ENCODE measurements around the gene PTPRT. TPM values are rescaled to one million over a fixed set of nuclear protein-coding genes. Genes with fewer than 3 reads are reported as not detected.

PTPRT gene
- total and polyA plus RNA-seq, 2 experiments from 2014 or later: not detected

DNA sequence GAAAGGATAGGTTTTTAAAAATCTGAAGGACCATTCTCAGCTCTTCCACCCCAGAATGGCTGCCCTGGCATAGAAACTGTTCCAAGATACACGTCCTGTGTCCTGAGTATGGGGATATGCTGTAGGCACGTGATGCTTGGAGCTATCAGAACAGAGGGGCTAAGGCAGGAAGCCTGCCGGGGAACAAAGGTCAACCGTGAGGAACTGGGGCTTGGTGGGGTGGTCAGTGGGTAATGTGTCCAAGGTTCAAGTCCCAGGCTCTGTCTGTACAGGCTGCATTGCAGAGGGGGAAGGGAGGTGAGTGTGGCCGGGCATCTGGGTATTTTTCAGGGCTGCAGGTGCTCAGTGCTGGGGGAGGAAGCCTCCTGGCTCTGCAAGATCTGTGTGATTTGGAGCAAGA is 1092.0 kb downstream of the PTPRT start (continued):
- TF ChIP-seq, protein P1, sequence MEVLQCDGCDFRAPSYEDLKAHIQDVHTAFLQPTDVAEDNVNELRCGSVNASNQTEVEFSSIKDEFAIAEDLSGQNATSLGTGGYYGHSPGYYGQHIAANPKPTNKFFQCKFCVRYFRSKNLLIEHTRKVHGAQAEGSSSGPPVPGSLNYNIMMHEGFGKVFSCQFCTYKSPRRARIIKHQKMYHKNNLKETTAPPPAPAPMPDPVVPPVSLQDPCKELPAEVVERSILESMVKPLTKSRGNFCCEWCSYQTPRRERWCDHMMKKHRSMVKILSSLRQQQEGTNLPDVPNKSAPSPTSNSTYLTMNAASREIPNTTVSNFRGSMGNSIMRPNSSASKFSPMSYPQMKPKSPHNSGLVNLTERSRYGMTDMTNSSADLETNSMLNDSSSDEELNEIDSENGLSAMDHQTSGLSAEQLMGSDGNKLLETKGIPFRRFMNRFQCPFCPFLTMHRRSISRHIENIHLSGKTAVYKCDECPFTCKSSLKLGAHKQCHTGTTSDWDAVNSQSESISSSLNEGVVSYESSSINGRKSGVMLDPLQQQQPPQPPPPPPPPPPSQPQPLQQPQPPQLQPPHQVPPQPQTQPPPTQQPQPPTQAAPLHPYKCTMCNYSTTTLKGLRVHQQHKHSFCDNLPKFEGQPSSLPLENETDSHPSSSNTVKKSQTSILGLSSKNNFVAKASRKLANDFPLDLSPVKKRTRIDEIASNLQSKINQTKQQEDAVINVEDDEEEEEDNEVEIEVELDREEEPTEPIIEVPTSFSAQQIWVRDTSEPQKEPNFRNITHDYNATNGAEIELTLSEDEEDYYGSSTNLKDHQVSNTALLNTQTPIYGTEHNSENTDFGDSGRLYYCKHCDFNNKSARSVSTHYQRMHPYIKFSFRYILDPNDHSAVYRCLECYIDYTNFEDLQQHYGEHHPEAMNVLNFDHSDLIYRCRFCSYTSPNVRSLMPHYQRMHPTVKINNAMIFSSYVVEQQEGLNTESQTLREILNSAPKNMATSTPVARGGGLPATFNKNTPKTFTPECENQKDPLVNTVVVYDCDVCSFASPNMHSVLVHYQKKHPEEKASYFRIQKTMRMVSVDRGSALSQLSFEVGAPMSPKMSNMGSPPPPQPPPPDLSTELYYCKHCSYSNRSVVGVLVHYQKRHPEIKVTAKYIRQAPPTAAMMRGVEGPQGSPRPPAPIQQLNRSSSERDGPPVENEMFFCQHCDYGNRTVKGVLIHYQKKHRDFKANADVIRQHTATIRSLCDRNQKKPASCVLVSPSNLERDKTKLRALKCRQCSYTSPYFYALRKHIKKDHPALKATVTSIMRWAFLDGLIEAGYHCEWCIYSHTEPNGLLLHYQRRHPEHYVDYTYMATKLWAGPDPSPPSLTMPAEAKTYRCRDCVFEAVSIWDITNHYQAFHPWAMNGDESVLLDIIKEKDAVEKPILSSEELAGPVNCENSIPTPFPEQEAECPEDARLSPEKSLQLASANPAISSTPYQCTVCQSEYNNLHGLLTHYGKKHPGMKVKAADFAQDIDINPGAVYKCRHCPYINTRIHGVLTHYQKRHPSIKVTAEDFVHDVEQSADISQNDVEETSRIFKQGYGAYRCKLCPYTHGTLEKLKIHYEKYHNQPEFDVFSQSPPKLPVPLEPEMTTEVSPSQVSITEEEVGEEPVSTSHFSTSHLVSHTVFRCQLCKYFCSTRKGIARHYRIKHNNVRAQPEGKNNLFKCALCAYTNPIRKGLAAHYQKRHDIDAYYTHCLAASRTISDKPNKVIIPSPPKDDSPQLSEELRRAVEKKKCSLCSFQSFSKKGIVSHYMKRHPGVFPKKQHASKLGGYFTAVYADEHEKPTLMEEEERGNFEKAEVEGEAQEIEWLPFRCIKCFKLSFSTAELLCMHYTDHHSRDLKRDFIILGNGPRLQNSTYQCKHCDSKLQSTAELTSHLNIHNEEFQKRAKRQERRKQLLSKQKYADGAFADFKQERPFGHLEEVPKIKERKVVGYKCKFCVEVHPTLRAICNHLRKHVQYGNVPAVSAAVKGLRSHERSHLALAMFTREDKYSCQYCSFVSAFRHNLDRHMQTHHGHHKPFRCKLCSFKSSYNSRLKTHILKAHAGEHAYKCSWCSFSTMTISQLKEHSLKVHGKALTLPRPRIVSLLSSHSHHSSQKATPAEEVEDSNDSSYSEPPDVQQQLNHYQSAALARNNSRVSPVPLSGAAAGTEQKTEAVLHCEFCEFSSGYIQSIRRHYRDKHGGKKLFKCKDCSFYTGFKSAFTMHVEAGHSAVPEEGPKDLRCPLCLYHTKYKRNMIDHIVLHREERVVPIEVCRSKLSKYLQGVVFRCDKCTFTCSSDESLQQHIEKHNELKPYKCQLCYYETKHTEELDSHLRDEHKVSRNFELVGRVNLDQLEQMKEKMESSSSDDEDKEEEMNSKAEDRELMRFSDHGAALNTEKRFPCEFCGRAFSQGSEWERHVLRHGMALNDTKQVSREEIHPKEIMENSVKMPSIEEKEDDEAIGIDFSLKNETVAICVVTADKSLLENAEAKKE (CRISPR knock-in tag; IDR thresholded peaks at IDR 0.05): no peak
- no peak for TF ChIP-seq ZNF331 (CRISPR knock-in tag; IDR thresholded peaks at IDR 0.05; ENCODE audit: low read depth)
- TF ChIP-seq ZNF114 (CRISPR knock-in tag; IDR thresholded peaks at IDR 0.05): no peak

DNA sequence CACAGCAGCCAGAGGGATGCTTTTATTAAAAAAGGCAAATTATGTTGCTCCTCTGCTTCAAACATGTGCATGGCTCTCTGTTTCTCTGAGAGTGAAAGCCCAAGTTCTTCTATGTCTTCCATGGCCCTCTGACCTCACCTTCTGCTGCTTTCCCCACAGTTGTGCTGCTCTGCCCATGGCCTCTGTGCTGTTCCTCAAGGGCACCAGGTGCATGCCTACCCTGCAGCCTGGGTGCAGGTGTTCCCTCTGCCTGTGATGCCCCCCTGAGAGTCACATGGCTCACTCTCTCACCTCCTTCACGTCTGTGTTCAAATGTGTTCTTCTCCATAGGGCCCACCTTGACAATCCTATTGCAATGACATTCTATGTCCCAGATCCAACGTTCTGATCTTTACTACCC is 1094.5 kb downstream of the PTPRT start:
- Mint-ChIP-seq H3K27ac (no peak overlapping the region), H3K27me3 (ENCODE audit: insufficient read depth, low read depth, poor library complexity) (peaks cover 5% of the 10 kb centered on the region), H3K36me3 (ENCODE audit: low read depth) (peaks cover 47% of the 10 kb centered on the region), H3K4me3 (no peak overlapping the region), H3K4me1 (no peaks in the 10 kb centered on the region), H3K9me3 (peaks cover 98% of the 10 kb centered on the region)
- no peaks in the 10 kb centered on the region for H3K27me3 ChIP-seq (ENCODE audit: insufficient read depth)
- no peak overlapping the region for H3K4me2 ChIP-seq
- H3K27ac ChIP-seq (ENCODE audit: low read depth): no peak overlapping the region
- no peak overlapping the region for H2AFZ ChIP-seq
- H3K79me2 ChIP-seq (replicated peaks; ENCODE audit: insufficient read depth): no peaks in the 10 kb centered on the region
- H3K4me3 ChIP-seq: no peak overlapping the region
- H3K36me3 ChIP-seq (ENCODE audit: insufficient read depth): peaks cover 4% of the 10 kb centered on the region; the same call in 1 of the 2 replicates
- ATAC-seq (no peak), DNase-seq (ENCODE audit: low spot score) (no peak)
- H3K4me1 ChIP-seq (ENCODE audit: insufficient read depth): no peaks in the 10 kb centered on the region
- no peaks in the 10 kb centered on the region for H3F3A ChIP-seq (replicated peaks; ENCODE audit: low read depth)
- H4K20me1 ChIP-seq (replicated peaks; ENCODE audit: insufficient read depth): no peaks in the 10 kb centered on the region
- no peaks in the 10 kb centered on the region for H3K9me2 ChIP-seq (ENCODE audit: insufficient read depth)
- TF ChIP-seq, protein P2, sequence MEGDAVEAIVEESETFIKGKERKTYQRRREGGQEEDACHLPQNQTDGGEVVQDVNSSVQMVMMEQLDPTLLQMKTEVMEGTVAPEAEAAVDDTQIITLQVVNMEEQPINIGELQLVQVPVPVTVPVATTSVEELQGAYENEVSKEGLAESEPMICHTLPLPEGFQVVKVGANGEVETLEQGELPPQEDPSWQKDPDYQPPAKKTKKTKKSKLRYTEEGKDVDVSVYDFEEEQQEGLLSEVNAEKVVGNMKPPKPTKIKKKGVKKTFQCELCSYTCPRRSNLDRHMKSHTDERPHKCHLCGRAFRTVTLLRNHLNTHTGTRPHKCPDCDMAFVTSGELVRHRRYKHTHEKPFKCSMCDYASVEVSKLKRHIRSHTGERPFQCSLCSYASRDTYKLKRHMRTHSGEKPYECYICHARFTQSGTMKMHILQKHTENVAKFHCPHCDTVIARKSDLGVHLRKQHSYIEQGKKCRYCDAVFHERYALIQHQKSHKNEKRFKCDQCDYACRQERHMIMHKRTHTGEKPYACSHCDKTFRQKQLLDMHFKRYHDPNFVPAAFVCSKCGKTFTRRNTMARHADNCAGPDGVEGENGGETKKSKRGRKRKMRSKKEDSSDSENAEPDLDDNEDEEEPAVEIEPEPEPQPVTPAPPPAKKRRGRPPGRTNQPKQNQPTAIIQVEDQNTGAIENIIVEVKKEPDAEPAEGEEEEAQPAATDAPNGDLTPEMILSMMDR (conservative IDR thresholded peaks at IDR 0.05; ENCODE audit: low read depth in 2 of 2): no peak
- TF ChIP-seq CREB1 (CRISPR knock-in tag; IDR thresholded peaks at IDR 0.05; ENCODE audit: low read depth): no peak
- TF ChIP-seq ZNF331 (CRISPR knock-in tag; IDR thresholded peaks at IDR 0.05; ENCODE audit: low read depth): no peak
- TF ChIP-seq, protein P3, sequence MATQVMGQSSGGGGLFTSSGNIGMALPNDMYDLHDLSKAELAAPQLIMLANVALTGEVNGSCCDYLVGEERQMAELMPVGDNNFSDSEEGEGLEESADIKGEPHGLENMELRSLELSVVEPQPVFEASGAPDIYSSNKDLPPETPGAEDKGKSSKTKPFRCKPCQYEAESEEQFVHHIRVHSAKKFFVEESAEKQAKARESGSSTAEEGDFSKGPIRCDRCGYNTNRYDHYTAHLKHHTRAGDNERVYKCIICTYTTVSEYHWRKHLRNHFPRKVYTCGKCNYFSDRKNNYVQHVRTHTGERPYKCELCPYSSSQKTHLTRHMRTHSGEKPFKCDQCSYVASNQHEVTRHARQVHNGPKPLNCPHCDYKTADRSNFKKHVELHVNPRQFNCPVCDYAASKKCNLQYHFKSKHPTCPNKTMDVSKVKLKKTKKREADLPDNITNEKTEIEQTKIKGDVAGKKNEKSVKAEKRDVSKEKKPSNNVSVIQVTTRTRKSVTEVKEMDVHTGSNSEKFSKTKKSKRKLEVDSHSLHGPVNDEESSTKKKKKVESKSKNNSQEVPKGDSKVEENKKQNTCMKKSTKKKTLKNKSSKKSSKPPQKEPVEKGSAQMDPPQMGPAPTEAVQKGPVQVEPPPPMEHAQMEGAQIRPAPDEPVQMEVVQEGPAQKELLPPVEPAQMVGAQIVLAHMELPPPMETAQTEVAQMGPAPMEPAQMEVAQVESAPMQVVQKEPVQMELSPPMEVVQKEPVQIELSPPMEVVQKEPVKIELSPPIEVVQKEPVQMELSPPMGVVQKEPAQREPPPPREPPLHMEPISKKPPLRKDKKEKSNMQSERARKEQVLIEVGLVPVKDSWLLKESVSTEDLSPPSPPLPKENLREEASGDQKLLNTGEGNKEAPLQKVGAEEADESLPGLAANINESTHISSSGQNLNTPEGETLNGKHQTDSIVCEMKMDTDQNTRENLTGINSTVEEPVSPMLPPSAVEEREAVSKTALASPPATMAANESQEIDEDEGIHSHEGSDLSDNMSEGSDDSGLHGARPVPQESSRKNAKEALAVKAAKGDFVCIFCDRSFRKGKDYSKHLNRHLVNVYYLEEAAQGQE (IDR thresholded peaks at IDR 0.05; ENCODE audit: unreplicated experiment): no peak
- TF ChIP-seq ZNF114 (CRISPR knock-in tag; IDR thresholded peaks at IDR 0.05): no peak
- TF ChIP-seq EZH2phosphoT487 (IDR thresholded peaks at IDR 0.05; ENCODE audit: unreplicated experiment): no peak
- TF ChIP-seq, protein P4, sequence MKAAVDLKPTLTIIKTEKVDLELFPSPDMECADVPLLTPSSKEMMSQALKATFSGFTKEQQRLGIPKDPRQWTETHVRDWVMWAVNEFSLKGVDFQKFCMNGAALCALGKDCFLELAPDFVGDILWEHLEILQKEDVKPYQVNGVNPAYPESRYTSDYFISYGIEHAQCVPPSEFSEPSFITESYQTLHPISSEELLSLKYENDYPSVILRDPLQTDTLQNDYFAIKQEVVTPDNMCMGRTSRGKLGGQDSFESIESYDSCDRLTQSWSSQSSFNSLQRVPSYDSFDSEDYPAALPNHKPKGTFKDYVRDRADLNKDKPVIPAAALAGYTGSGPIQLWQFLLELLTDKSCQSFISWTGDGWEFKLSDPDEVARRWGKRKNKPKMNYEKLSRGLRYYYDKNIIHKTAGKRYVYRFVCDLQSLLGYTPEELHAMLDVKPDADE (IDR thresholded peaks at IDR 0.05): no peak
- TF ChIP-seq POLR2AphosphoS5 (IDR thresholded peaks at IDR 0.05; ENCODE audit: low read depth): no peak
